Small intestine (tissue), 16 donors: ENCODE data around the gene TMEM129. TPM values are rescaled to one million over a fixed set of nuclear protein-coding genes. Genes with fewer than 3 reads are reported as not detected.
A peak's percentile ranks its signal among the peaks of the same experiment; 100 is the strongest.

Experiments used
- DNase-seq, 2 donors: peaks; one replicate each; pipeline versions ENCODE4 v3.0.0 to v3.0.0-alpha.2; 2013
- FAIRE-seq: peaks from 2 replicates; lab custom pipeline; 2012; peaks lifted over from hg19 to GRCh38; lab: Jason Lieb, UNC
- H3K27ac ChIP-seq, 3 donors: one replicate each; pipeline ENCODE4 v1.5.1; 2013; ENCODE audit warnings: low read length in 2 of 3, mild to moderate bottlenecking in 2 of 3, control low read depth in 1 of 3, inconsistent platforms in 1 of 3, low read depth in 1 of 3, moderate library complexity in 1 of 3
- H3K27me3 ChIP-seq, 3 donors: one replicate each; pipeline ENCODE4 v1.6.1; 2013; ENCODE audit warnings: low read length in 3 of 3, inconsistent platforms in 1 of 3; ENCODE audit not compliant: control insufficient read depth in 3 of 3, insufficient read depth in 3 of 3
- H3K36me3 ChIP-seq, 3 donors: one replicate each; pipeline ENCODE4 v1.6.1; 2013; ENCODE audit warnings: low read length in 3 of 3, inconsistent platforms in 1 of 3, low read depth in 1 of 3, mild to moderate bottlenecking in 1 of 3, moderate library complexity in 1 of 3; ENCODE audit not compliant: control insufficient read depth in 3 of 3, insufficient read depth in 2 of 3
- H3K4me1 ChIP-seq, 3 donors: one replicate each; pipeline ENCODE4 v1.6.1; 2013; ENCODE audit warnings: low read length in 2 of 3, inconsistent platforms in 1 of 3, low read depth in 1 of 3, mild to moderate bottlenecking in 1 of 3, moderate library complexity in 1 of 3; ENCODE audit not compliant: control insufficient read depth in 3 of 3, insufficient read depth in 2 of 3
- H3K4me3 ChIP-seq, 3 donors: one replicate each; pipeline ENCODE4 v1.5.1; 2013; ENCODE audit warnings: low read length in 3 of 3, control low read depth in 1 of 3, inconsistent platforms in 1 of 3, low read depth in 1 of 3, mild to moderate bottlenecking in 1 of 3, moderate library complexity in 1 of 3
- H3K9me3 ChIP-seq, 2 donors: one replicate each; pipeline ENCODE4 v1.6.1; 2013; ENCODE audit warnings: low read depth in 1 of 2, low read length in 1 of 2; ENCODE audit not compliant: control insufficient read depth in 2 of 2, insufficient read depth in 1 of 2
- WGBS, 3 donors: extraction: QIAGEN DNeasy Blood & Tissue Kit; methylation state at CpG; one replicate each; pipeline ENCODE4 v1.1.7; 2013; 5-methylcytosine and 5-hydroxymethylcytosine counted together
- long read RNA-seq, 10 donors: transcript quantifications; one replicate each; lab custom pipeline, GENCODE V29; 2026
- polyA plus RNA-seq, 4 donors: library from polyadenylated mRNA; stranded (reverse) in 3 of 4; unstranded in 1 of 4; fragments of 200-250 nt in 3 of 4; fragments of 120-200 nt in 1 of 4; gene quantifications; one replicate each; pipeline versions ENCODE4 v1.2.1 to v1.2.3, GENCODE V29; 2013
- donor health status: healthy with polysubstance abuse.
- donor health status: control.
- donor health status: control.
- donor health status: Bipolar disorder and iron deficiency.
- donor health status: healthy.

Gene TMEM129
- polyA plus RNA-seq = 10 to 100 TPM; 18.6 to 47.2 (median 26.0) TPM
- long read RNA-seq, donor 1 = 0 reads
- long read RNA-seq, donor 2, partial matches to known transcripts = 0 of 4 reads
- long read RNA-seq, donor 2, other reads (novel, unspliced or antisense) = 0 of 4 reads
- long read RNA-seq, donor 3, partial matches to known transcripts = 0 of 2 reads
- long read RNA-seq, donor 3, other reads (novel, unspliced or antisense) = 0 of 2 reads
- long read RNA-seq, donor 4 = 0 reads
- long read RNA-seq, donor 5, partial matches to known transcripts = 0 of 1 reads
- long read RNA-seq, donor 5, other reads (novel, unspliced or antisense) = 0 of 1 reads
- long read RNA-seq, donor 6, partial matches to known transcripts = 0 of 4 reads
- long read RNA-seq, donor 6, other reads (novel, unspliced or antisense) = 0 of 4 reads
- long read RNA-seq, donor 7 = 0 reads
- long read RNA-seq, donor 8 = 0 reads
- long read RNA-seq, donor 9, partial matches to known transcripts = 0 of 2 reads
- long read RNA-seq, donor 9, other reads (novel, unspliced or antisense) = 0 of 2 reads
- long read RNA-seq, donor 10, transcript TMEM129-202 (4 exons, 2,810 nt) = major isoform, 6 of 7 reads
- long read RNA-seq, donor 10, partial matches to known transcripts = 0 of 7 reads
- long read RNA-seq, donor 10, other reads (novel, unspliced or antisense) = 0 of 7 reads

- Histone ChIP-seq H3K4me3 (peak within 1 kb of the TSS; percentile 51 to 86 (median 64)), H3K27ac (peak within 1 kb of the TSS; percentile 71 to 97 (median 94)), H3K4me1 (peaks cover 3 to 24% (median 6%) of the 10 kb centered on the region in 3 donors), H3K9me3 (no peaks in the 10 kb centered on the region), H3K36me3 (peaks cover 0 to 57% (median 3%) of the 10 kb centered on the region in 3 donors), H3K27me3 (no peaks in the 10 kb centered on the region)
- no peak for FAIRE-seq
- peak; percentile 99 for DNase-seq
- WGBS, 3 donors = 0 to 1% (median 0%) methylated on average over 41 to 83 of the region's 83 CpGs
Measured at GRCh38 chr4:1721003-1721665, at the start of gene TMEM129, which contains the start of gene TACC3. Gene TMEM129, minus strand, starts transcription at chr4:1721323. Its CDS starts 486 bp downstream, at chr4:1720837. Gene TACC3, plus strand, starts transcription at chr4:1721521. Its CDS starts 1,901 bp downstream, at chr4:1723422.

- WGBS, 3 donors = 38 to 73% (median 52%) methylated on average over 11 of the region's 11 CpGs
- H3K4me3 ChIP-seq = no peak overlapping the region
- no peak overlapping the region for H3K27ac ChIP-seq
- peaks cover 0 to 8% (median 6%) of the 10 kb centered on the region in 3 donors for H3K27me3 ChIP-seq
- DNase-seq = no peak
- no peak for FAIRE-seq
- no peaks in the 10 kb centered on the region for H3K36me3 ChIP-seq
- peaks cover 0 to 66% (median 0%) of the 10 kb centered on the region in 3 donors for H3K4me1 ChIP-seq
- no peaks in the 10 kb centered on the region for H3K9me3 ChIP-seq
Measured at GRCh38 chr4:1770791-1771231, 49.7 kb upstream of the TMEM129 start.

- H3K9me3 ChIP-seq = no peaks in the 10 kb centered on the region
- H3K4me3 ChIP-seq = no peak overlapping the region
- H3K4me1 ChIP-seq = peaks cover 0 to 66% (median 0%) of the 10 kb centered on the region in 3 donors
- DNase-seq = peak in 1 of 2 donors; percentile 70
- H3K36me3 ChIP-seq = no peaks in the 10 kb centered on the region
- H3K27ac ChIP-seq = no peak overlapping the region
- peaks cover 0 to 10% (median 6%) of the 10 kb centered on the region in 3 donors for H3K27me3 ChIP-seq
- no peak for FAIRE-seq
- 8 to 43% (median 38%) methylated on average over 17 to 33 of the region's 33 CpGs for WGBS, 3 donors
Measured at GRCh38 chr4:1770245-1770644, 49.1 kb upstream of the TMEM129 start.

GRCh38 chr4:1769692-1770091 is 48.6 kb upstream of the TMEM129 start:
- Histone ChIP-seq H3K4me1 (peaks cover 0 to 66% (median 0%) of the 10 kb centered on the region in 3 donors), H3K9me3 (no peaks in the 10 kb centered on the region), H3K4me3 (no peak overlapping the region), H3K27ac (peak overlapping the region in 1 of 3 donors; percentile 72), H3K27me3 (peaks cover 0 to 13% (median 6%) of the 10 kb centered on the region in 3 donors), H3K36me3 (peaks cover 0 to 2% (median 0%) of the 10 kb centered on the region in 3 donors)
- DNase-seq (no peak), FAIRE-seq (no peak)
- 55 to 70% (median 60%) methylated on average over 6 of the region's 6 CpGs for WGBS, 3 donors

GRCh38 chr4:1768367-1769034 is 47.4 kb upstream of the TMEM129 start:
- Histone ChIP-seq H3K4me1 (peaks cover 0 to 72% (median 0%) of the 10 kb centered on the region in 3 donors), H3K36me3 (peaks cover 0 to 2% (median 0%) of the 10 kb centered on the region in 3 donors), H3K27me3 (peaks cover 0 to 13% (median 6%) of the 10 kb centered on the region in 3 donors), H3K4me3 (peak overlapping the region in 1 of 3 donors; percentile 14), H3K9me3 (no peaks in the 10 kb centered on the region), H3K27ac (peak overlapping the region in 1 of 3 donors; percentile 72)
- DNase-seq = peak in 1 of 2 donors; percentile 74
- WGBS, 3 donors = 38 to 61% (median 48%) methylated on average over 23 of the region's 23 CpGs
- no peak for FAIRE-seq

- peaks cover 0 to 2% (median 0%) of the 10 kb centered on the region in 3 donors for H3K36me3 ChIP-seq
- H3K4me3 ChIP-seq = peak overlapping the region; percentile 14 to 64 (median 31)
- peaks cover 0 to 70% (median 0%) of the 10 kb centered on the region in 3 donors for H3K4me1 ChIP-seq
- FAIRE-seq (no peak), DNase-seq (peak; percentile 40 to 86)
- H3K27ac ChIP-seq = peak overlapping the region in 1 of 3 donors; percentile 72
- no peaks in the 10 kb centered on the region for H3K9me3 ChIP-seq
- 14 to 16% (median 15%) methylated on average over 13 to 31 of the region's 32 CpGs for WGBS, 3 donors
- peaks cover 0 to 13% (median 6%) of the 10 kb centered on the region in 3 donors for H3K27me3 ChIP-seq
Measured at GRCh38 chr4:1767770-1768366, 46.7 kb upstream of the TMEM129 start.

GRCh38 chr4:1767061-1767769 is 46.1 kb upstream of the TMEM129 start:
- Histone ChIP-seq H3K36me3 (peaks cover 0 to 2% (median 0%) of the 10 kb centered on the region in 3 donors), H3K27ac (no peak overlapping the region), H3K4me3 (peak overlapping the region; percentile 14 to 64 (median 31)), H3K4me1 (peaks cover 0 to 64% (median 0%) of the 10 kb centered on the region in 3 donors), H3K9me3 (no peaks in the 10 kb centered on the region), H3K27me3 (peaks cover 0 to 17% (median 6%) of the 10 kb centered on the region in 3 donors)
- DNase-seq = peak in 1 of 2 donors; percentile 74
- FAIRE-seq = no peak
- 0 to 2% (median 1%) methylated on average over 18 to 79 of the region's 84 CpGs for WGBS, 3 donors
